NB4 (cell line): ENCODE measurements around the gene BIRC7.

Source experiments
- MYC ChIP-seq: IDR thresholded peaks from 2 replicates; pipeline ENCODE4 v1.6.1; 2011; ENCODE audit warnings: low read depth, low read length
- POLR2A ChIP-seq: IDR thresholded peaks from 2 replicates; pipeline ENCODE4 v1.6.1; 2011; ENCODE audit warnings: mild to moderate bottlenecking; ENCODE audit not compliant: insufficient read length; ENCODE audit errors: extremely low read depth
- TF ChIP-seq, protein P1 (sequence below): IDR thresholded peaks from one replicate; pipeline ENCODE4 v1.5.1; 2012; ENCODE audit warnings: low read depth, low read length

DNA sequence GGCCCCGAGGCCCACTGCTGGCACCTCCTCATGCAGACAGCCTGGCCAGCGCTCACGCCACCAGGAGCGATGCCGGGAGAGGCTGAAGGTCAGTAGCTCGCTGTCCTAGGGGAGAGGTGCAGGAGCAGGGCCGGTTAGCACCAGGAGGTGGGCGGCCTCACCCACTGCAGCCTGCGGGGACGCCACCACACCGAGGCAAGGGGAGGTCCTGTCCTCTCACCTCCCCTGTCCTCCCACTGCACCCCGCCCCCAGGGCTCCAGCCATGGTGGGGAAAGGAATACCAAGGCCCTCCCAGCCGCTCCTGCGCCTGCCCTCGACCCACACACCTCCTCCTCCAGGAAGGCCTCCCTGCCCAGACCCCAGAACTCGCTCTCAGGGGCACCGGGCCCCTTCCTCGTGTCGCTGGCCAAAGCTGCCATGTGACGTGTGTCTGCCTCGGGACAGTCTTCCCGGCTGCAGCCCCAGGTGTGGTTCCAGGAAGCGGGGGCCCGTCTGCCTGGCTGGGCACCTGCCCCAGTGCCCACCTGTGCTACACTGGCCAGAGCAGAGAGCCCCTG lies 12.0 kb downstream of the BIRC7 start:
- no peak for TF ChIP-seq POLR2A
- TF ChIP-seq, protein P1, sequence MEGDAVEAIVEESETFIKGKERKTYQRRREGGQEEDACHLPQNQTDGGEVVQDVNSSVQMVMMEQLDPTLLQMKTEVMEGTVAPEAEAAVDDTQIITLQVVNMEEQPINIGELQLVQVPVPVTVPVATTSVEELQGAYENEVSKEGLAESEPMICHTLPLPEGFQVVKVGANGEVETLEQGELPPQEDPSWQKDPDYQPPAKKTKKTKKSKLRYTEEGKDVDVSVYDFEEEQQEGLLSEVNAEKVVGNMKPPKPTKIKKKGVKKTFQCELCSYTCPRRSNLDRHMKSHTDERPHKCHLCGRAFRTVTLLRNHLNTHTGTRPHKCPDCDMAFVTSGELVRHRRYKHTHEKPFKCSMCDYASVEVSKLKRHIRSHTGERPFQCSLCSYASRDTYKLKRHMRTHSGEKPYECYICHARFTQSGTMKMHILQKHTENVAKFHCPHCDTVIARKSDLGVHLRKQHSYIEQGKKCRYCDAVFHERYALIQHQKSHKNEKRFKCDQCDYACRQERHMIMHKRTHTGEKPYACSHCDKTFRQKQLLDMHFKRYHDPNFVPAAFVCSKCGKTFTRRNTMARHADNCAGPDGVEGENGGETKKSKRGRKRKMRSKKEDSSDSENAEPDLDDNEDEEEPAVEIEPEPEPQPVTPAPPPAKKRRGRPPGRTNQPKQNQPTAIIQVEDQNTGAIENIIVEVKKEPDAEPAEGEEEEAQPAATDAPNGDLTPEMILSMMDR = no peak
- TF ChIP-seq MYC = no peak
